Left cardiac atrium (tissue), 4 donors: ENCODE results near the gene PANK4. TPM values are rescaled to one million over a fixed set of nuclear protein-coding genes. Genes with fewer than 3 reads are reported as not detected.

Source experiments
- ATAC-seq, 2 donors: fragments of 200-7000 bp; cut with Tn5 transposase; one replicate each; pipeline ENCODE4 v1.9.1; 2020; ENCODE audit warnings: mild to moderate bottlenecking in 2 of 2, moderate library complexity in 2 of 2
- DNase-seq: peaks from one replicate; pipeline ENCODE4 v3.0.0-alpha.2; 2020
- intact Hi-C, 2 donors: fragments of 100-400 bp; cut with DNase I; formaldehyde crosslinking; loops; one replicate each; pipeline versions ENCODE4 v1.14.1 to v1.15.1; 2022 to 2023
- total RNA-seq, 2 donors: library from RNA; stranded (reverse); fragmentation: NEBNext Ultra II Directional; extraction: Animal tissue kit (Norgen Biotek cat#: 25700); gene quantifications; one replicate each; pipeline ENCODE4 v1.2.1, GENCODE V29; 2021
- donor health status: DM: no; HTN: yes; CAD: no.
- donor health status: DM: no; HTN: yes; CAD: no; lungs with severe emphysema.
- donor health status: DM: yes; HTN: yes; CAD: no.
- donor health status: Dilated cardiomyopathy.

PANK4 gene
- total RNA-seq, 2 donors from 2014 or later = 37.5 to 40.6 TPM

DNA sequence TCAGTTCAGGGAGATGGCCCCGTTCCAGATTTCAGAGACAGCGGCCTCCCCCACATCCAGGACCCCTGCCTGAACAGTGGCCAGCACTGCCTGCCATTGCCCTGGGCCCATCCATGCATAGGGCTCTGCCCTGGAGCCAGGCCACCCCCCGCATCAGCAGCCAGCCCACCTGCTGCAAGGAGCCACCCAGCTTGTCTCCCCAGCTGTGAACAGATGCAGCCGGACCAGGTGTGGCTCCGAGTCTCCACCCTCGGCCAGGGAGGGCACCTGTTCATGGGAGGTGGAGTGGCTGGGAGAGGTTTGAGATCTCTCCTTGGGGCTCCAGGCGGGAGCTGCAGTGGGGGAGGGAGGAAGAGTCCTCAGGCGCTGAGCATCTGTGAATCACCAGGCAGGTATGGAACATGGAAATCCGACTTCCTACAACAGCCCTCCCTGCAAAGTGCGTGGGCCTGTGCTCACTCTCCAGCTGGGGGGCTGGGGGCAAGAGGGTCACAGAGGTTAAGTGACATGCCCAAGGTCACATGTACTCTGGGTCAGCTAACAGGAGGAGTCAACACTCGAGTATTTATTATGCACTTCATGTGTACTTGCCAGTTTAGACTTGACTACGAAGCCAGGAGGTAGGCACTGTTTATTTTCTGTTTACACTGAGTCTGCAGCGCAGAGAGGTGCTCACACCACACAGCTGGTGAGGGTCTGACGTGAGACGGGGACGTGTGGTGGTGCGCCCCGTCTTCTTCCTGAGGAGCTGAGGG is 8.5 kb upstream of the PANK4 start:
- DNase-seq (no peak), ATAC-seq (peak in 1 of 2 donors; percentile 53)
- intact Hi-C loops = no loop called here

DNA sequence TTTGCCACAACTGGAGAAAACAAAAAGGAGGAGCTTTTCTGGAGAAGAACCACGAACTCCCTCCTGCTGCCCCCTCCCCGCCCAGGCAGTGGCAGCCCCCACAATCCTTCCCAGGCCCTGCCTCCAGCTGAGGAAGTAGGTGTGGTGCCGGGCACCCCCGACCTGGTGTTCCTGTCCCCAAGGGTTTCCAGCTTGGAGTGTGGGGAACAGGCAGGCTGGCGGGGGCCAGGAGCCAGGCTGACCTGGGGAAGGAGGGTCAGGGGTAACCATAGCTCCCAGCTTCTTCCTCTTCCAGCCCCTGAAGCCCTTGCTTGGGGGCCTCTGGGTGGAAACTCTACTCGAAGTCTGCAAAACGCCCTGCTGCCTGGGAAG is 7.9 kb upstream of the PANK4 start:
- ATAC-seq (no peak), DNase-seq (no peak)
- intact Hi-C loops = no loop called here

DNA sequence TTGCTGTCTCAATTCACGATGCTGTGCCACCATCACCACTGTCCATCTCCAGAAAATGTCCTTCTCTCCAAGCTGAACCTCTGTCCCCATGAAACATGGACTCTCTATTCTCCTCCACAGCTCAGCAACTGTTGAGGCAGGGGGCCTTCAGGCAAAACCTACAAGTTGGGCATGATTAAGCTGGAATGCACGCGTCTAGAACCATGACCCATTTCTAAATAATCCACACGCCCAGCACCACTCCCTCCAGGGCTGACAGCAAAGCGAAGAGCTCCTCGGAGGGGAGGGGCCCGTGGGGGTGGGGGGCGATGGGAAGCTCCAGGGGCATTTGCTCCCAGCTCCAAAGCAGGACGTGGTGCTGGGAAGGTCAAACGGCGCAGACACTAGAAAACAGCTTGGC is 7.0 kb upstream of the PANK4 start:
- ATAC-seq (no peak), DNase-seq (no peak)
- intact Hi-C loops = no loop called here

DNA sequence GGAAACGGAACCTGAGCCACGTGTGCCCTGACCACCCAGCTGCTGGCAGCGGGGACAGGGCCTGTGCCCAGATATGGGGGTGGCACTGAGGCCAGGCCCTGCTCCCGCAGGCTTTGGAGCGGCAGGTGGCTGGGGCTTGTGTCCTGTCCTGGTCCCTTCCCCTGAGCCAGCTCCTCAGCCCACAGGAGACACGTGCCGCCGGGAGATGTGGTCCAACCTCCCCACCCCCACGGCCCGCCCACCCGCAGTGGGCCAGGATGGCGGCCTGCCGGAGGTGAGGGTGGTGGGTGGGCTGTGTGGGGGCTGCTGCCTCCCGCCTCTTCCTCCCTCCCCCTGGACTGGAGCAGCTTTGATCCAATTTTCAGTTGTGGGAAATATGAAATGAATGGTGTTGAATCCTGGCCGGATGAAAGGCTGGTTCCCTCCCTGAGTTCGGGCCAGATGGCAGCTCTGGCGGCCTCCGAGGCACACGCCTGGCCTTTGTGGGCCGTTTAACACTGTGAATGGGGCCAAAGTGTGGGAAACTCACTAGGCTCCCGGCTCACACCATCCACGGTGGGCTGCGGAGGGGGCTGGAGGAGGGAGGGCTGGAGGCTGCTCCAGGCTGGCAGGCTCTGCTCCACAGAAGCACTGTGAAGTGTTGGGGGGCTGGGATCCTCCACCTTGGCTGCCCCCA is 6.2 kb upstream of the PANK4 start:
- intact Hi-C loops = no loop called here
- no peak for ATAC-seq
- DNase-seq = no peak

DNA sequence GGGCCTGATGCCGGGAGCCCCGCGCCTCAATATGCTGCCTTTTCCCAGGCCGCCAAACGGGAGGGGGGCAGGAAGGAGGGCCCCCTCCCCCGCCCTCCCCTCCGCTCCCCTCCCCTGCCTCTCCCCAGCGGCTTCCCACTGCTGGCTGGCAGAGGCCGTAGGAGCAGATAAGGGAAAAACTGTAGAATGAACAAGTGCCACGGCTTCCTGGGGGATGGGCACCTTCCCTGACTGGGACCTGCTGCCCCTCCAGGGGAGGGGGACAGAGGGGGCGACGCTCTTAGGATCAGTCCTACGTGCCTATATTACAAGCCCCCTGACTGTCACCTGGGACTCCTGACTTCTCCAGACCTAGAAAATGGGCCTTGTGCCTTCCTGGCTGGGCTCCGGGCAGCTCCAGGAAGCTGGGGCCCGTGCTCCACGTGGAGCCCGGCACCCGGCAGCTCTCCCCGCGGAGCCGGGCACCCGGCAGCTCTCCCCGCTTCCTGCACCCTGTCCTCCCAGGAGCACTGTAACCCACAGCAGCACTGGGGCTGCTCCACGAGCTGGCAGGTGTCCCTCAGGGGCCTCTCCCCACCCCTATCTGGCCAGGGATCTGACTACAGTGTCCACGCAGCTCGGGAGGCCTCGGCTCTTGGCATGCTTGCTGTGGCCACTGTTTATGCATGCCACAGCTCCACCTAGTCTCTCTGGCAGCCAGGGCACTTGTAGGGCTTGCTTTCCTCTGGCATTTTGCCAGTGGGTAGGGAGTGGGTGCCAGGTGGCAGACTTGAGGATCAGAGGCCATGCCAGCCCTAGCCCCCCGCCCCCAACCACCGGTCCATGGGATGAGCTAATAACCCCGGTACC is 4.3 kb upstream of the PANK4 start:
- DNase-seq (no peak), ATAC-seq (no peak)
- intact Hi-C loops = no loop called here

DNA sequence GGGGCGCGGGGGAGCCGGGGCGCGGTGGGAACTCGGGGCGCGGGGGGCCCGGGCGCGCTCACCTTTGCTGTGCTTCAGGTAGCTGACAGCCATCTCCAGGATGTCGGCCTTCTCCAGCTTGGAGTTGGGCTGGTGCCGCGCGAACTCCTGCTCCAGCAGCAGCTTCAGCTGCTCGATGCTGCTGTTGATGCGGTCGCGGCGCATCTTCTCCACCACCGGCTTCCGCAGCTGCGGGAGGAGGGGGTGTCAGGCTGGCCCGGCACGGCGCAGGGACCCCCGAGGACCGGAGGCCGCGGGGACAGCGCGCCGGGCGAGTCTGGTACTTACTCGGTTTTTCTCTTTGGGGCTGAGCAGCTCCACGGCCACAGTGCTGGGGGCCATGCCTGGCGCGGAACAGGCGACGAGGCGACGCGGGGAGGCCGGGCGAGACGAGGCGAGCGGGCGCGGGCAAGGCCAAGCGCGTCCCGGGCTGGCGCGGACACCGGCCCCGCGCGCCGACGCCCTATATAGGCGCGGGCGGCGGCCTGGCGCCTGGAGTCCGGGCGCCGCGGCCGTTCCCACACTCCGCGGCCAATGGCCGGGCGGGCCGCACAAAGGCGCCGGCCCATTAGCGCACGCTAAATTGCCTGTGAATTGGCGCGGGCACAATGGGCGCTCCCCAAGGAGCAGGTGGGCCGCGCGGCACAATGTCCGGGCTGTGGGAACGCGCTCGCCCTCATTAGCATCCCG is 3.6 kb upstream of the PANK4 start, which contains the start of gene HES5:
HES5 (minus strand) TSS at position 480 of the 729 bp plus-strand sequence; CDS start at position 381, 99 bp downstream.
- intact Hi-C loops = no loop called here
- ATAC-seq (peak in 1 of 2 donors; percentile 3), DNase-seq (peak; percentile 47)

DNA sequence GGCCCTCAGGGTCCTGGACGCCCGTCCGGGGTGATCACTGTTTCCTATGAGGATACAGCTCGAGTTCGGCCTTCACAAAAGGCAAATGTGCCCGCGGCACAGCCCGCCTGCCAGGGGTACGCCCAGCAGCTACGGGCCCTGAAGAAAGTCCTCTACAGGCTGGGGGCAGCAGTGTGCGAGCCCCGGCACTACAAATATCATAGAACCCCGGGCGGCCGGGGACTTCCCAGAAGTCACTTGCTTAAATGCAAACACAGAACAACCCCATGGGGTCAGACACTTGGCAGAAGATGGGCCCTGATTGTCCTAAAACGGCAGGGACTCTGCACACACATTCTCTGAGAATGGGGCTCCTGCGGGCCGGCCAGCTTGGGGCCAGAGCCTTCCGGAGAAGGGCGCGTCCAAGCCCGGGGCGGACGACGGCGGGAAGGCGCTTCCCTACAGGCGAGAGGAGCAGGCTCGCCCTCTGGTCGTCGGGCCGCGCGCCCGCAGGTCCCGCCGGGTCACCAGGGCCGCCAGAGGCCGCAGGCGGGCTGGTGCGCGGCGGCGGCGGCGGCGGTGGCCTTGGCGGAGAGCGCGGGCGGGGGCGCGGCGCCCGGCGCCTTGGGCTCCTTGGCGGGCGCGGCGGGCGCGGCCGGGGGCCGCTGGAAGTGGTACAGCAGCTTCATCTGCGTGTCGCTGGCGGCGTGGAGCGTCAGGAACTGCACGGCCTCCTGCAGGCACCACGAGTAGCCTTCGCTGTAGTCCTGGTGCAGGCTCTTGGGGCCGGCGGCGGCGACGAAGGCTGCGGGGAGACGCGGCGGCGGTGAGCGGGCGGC is 2.8 kb upstream of the PANK4 start:
- ATAC-seq (no peak), DNase-seq (no peak)
- intact Hi-C loops = no loop called here

DNA sequence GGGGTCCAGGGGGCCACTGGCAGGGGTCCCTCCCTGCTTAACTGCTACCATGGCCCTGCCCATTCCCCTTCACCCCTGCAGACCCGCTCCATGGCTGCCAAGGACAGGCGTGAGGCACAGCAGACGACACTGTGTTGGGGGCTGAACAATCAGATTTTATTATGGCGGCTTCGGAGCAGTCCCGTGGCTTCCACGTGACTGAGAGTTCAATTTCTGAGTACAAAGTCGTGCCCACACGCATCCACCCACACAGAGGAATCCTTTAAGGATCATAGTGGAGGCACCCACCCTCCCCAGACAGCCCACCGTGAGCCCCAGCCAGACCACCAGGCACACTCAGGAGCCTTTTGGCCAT is 2.2 kb upstream of the PANK4 start:
- no peak for DNase-seq
- intact Hi-C loops = no loop called here
- no peak for ATAC-seq

DNA sequence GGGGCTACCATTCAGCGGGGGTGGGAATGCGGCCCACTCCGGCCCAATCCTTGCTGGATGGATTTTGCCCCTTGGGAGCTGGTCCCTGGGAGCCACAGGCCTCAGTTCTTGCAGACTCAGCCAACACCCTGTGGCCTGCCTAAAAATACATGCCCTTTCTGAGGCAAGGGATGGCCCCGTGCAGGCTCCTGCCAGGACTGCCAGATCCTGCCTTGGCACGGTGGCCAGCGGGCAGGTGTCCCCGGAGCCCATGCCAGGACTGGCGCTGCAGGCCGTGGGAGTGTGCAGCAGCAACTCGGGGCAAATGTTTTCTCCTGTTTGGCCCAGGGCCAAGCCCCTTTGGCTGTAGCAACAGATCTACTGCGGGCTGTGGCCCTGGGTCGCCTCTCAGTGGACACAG is 1.6 kb upstream of the PANK4 start:
- intact Hi-C loops = no loop called here
- ATAC-seq (peak; percentile 29 to 36), DNase-seq (peak; percentile 68)

DNA sequence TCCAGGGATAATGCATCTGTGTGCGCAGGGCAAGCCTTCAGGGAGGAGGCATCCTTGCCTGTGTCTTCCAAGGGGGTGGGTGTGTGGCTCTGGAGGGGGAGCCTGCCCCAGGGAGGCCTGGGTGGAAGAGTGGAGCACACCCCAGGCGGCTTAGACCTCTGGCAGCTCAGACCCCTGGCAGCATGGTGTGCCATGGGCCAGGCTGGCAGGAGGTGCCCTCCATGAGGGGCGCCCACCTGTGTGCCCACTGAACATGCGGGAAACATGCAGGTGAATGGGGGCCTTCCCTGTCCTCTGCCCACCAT is 1.1 kb upstream of the PANK4 start:
- ATAC-seq (no peak), DNase-seq (no peak)
- intact Hi-C loops = no loop called here

DNA sequence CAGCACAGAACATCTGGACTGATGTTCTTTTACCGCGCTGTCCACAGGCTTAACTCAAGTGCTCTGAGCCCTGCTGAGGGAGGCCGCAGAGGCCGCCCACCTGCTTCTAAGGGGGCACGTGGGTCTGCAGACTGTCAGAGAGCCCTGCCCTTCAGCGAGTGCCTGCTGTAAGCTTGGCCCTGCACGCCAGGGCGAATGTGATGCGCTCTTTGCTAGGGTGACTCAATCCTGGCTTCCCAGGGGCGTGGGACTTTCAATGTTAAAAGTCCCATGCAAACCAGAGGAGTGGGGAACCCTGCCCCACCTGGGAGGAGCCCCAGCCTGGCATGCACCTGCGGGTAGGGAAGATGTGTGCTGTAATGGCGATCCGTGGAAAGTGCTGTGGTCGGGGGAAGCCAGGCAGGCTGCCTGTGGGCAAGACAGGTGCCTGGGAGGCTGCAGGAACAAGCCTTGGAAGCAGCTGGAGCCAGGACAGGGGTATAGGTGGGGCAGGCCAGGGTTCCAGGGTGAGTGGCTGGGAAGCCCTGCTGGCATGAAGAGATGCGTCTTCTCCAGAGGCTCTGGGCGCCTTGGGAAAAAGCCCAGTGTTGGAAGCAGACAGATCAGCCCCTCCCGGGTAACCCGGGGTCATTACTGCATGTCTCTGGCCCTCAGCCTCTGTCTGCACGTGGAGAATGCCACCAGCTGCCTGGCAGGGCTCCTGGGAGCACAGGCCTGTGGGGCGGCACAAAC is 594 bp upstream of the PANK4 start:
- intact Hi-C loops = no loop called here
- peak; percentile 4 to 39 for ATAC-seq
- DNase-seq = no peak

DNA sequence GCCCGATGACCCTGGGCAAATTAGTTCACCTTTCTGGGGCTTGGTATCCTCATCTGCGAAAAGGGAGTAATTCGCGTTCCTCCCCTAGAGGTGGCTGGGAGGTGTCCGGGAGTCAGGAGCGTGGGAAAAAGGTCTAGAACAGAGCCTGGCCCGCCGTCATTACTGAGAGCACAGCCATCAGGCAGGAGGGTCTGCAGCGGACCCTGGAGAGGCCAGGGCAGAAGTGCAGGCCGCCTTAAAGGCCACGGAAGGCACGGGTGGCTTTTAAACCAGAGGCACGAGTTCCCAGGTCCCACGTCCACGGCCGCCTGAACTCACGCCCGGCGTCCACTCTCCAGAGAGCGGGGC is 850 bp downstream of the PANK4 start:
- intact Hi-C loops = no loop called here
- no peak for ATAC-seq
- no peak for DNase-seq

DNA sequence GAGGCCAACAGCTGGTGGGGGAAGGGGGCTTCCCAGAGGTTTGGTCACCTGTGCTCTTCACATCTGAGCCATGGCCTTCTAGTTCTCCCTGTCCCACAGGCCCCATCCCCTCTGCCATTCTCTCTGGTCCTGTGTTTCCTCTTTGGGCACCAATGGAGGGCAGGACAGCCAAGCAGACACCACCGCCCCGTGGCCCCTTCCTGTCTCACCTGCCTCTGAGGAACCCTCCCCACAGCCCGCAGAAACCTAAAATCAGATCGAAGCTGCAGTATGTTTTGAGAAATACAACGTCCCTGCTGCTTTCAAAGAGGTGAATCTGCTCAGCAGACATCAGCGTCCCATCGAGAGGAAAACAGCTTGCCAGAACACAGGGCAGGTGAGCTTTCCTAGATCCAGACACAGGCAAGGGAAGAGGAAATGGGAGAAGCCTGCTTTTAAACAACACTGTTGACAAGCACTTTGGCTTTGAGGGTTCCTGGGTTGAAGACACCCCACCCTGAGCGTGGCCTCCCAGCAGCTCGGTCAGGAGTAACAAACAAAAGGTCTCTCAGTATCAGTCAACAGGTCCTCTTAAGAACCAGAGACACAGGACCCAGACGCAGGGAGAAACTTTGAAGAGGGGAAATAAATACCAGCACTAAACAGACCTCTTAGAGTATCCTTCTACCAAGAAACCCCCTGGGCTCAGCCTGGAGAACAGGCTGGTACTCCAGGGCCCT is 2.3 kb downstream of the PANK4 start:
- ATAC-seq (no peak), DNase-seq (no peak)
- intact Hi-C loops = no loop called here

DNA sequence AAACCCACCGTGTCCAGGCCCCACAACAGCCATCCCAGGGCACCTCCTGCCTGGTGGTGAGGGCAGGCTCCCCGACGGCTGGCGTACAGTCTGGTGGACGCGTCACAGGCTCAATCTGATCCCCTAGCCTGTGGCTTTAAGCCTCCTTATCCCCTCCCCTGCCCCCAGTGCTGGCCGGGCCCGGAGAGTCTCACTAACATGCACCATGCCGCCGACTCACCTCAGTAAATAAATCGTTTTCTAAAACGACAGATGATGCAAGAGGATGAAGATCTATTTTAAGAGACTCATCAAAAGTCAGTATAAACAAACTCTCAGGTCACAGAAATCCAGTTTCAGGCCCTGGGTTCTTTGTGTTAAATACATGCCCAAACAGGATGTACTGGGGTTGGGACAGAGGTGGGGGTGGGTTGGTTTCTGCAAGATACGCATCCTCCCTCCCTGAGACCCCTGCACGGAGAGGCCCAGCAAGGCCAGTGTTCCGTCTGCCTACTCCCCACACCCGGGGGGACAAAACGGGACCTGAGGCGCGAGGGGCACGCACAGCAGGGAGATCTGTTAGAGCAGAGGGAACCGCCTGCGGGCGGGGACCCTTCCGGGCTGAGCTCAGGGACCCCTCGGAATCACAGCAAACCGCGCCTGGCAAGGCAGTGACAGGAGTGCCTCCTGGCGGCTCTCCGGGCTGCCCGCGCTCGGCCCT is 3.1 kb downstream of the PANK4 start:
- ATAC-seq = no peak
- intact Hi-C loops = no loop called here

DNA sequence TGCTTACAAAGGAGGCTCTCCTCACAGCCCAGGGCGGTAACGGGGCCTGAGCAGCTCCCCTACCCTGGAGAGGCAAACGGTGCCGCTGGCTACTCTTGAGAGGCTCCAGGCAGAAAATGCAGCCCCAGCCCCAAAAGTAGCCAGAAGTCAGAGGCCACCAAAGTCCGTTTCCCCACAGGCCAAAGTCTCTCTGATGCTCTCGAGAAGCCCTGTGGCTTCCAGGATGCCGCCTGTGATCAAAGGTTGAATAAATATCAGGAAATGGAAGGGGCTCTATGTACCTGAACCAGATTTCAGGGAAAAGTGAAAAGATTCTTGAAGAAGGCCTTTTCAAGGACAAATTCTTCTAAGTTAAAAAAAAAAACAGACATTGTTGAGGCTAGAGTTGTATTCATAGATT is 4.2 kb downstream of the PANK4 start:
- ATAC-seq (no peak), DNase-seq (no peak)
- intact Hi-C loops = no loop called here

More for the DNA sequence above, 3.1 kb downstream of the PANK4 start:
- no peak for DNase-seq

DNA sequence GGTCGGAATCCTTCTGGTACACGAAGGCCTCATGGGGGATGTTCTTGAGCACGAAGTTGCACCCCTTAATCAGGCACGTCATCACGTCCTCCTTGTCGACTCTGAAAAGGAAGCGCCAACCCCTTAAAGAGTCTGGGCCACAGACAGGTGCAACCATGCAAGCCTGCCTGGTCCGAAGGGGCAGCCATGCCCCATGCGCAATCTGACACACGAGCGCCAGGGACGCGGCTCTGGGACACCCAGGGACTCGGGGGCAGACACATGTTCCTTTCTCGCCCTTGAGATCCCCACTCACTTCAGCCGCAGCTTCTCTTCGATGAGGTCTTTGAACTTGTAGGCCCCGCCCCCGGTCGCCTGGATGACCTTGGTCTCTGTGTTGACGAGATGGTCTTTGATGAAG is 5.6 kb downstream of the PANK4 start:
- no peak for DNase-seq
- intact Hi-C loops = no loop called here
- no peak for ATAC-seq

DNA sequence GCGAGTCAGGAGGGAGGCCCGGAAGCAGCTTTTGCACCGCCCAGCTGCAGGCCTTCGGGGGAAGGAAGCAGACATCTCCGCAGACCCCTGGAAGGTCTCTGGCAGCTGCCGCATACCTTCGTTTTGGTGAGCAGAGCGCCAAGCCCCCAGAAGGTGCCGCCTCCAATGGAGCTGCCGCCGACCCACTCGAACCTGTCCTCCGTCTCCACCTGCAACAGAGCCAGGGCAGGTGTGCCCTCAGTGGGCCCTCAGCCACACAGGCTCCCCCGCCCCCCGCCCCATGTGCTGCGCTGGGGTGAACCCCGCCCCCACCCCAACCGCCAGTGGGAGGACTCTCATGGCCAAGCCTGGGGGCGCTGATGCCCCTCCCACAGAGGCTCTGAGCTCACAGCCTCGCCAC is 6.2 kb downstream of the PANK4 start:
- DNase-seq = no peak
- intact Hi-C loops = no loop called here
- ATAC-seq = no peak
